ENCODE data around the gene CRYBG1.

DNA sequence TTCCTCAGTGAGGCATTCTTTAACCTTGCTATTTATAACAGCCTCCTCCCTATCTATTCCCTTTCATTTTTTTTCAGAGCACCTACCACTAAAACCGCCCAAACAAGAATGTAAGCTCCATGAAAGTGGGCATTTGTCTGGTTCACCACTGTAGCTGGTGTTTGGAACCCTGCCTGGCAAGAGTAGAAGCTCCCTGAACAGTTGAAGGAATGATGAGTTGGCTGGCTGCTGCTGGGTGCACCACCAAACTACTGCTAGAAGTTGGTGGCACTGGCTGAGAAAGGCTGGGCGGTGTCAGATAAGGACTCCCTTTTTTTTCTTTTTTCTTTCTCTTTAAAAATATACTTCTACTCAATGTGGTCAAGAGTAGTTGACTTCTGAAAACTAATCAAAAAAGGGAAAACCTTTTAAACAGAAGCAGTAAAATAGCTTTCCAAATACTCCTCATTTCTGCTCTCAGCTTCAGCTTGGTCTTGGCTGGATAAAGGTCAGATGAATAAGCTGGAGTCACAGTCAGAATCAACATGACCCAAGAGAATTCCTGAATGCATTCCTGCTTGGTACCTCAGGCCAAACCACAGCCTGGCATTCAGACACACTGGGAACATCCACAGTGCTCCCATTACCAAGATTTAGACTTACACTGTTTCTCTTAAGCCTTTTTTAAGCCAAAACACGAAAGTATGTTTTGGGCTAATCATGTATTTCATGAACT, 230.8 kb downstream of the CRYBG1 start:
- TF ChIP-seq CTCF (IDR thresholded peaks at IDR 0.05; ENCODE audit: poor library complexity, severe bottlenecking) (no peak), TAF1 (IDR thresholded peaks at IDR 0.05; ENCODE audit: low read depth) (no peak), POLR2AphosphoS5 (IDR thresholded peaks at IDR 0.05) (no peak), EZH2 (IDR thresholded peaks at IDR 0.05; ENCODE audit: borderline replicate concordance, insufficient read depth, low read length, poor library complexity, severe bottlenecking) (no peak), EP300 (conservative IDR thresholded peaks at IDR 0.05; ENCODE audit: poor library complexity, severe bottlenecking) (no peak)
